HepG2 (cell line): ENCODE measurements around the gene ACVR1C. TPM values are rescaled to one million over a fixed set of nuclear protein-coding genes. Genes with fewer than 3 reads are reported as not detected.

Source experiments
- CBFB ChIP-seq: sonication (generic); formaldehyde crosslinking; IDR thresholded peaks from 2 replicates; pipeline ENCODE4 v1.4.0; 2020; ENCODE audit warnings: missing genetic modification reagents
- HOXA3 ChIP-seq: sonication (generic); formaldehyde crosslinking; IDR thresholded peaks from 2 replicates; pipeline ENCODE4 v1.5.0; 2020; ENCODE audit warnings: missing genetic modification reagents
- HOXD1 ChIP-seq: sonication (generic); formaldehyde crosslinking; IDR thresholded peaks from 2 replicates; pipeline ENCODE4 v1.5.0; 2020; ENCODE audit warnings: missing genetic modification reagents
- IRX3 ChIP-seq: sonication (generic); formaldehyde crosslinking; IDR thresholded peaks from 2 replicates; pipeline ENCODE4 v1.8.1; 2023; ENCODE audit warnings: mild to moderate bottlenecking, low read depth, missing genetic modification reagents, borderline replicate concordance
- MXI1 ChIP-seq: IDR thresholded peaks from 3 replicates; pipeline ENCODE4 v1.6.1; 2012; ENCODE audit warnings: low read depth, low read length, inconsistent platforms, borderline replicate concordance
- RAD21 ChIP-seq: fragments of 450-650 bp; formaldehyde crosslinking; IDR thresholded peaks from 2 replicates; pipeline ENCODE4 v1.5.0; 2020; ENCODE audit warnings: mild to moderate bottlenecking
- SKI ChIP-seq: fragments of 450-650 bp; IDR thresholded peaks from one replicate; pipeline ENCODE4 v1.6.1; 2018; ENCODE audit warnings: mild to moderate bottlenecking; ENCODE audit not compliant: partially characterized antibody
- TCF7 ChIP-seq: sonication (generic); IDR thresholded peaks from 2 replicates; pipeline ENCODE4 v1.6.1; 2016; ENCODE audit warnings: antibody characterized with exemption, low read depth
- ZBTB7A ChIP-seq: sonication (generic); formaldehyde crosslinking; IDR thresholded peaks from 2 replicates; pipeline ENCODE4 v1.8.0; 2022; ENCODE audit warnings: mild to moderate bottlenecking, missing genetic modification reagents
- ZNF644 ChIP-seq: IDR thresholded peaks from 2 replicates; pipeline ENCODE4 v1.6.1; 2016; ENCODE audit warnings: low read depth
- ZSCAN30 ChIP-seq: sonication (generic); formaldehyde crosslinking; IDR thresholded peaks from 2 replicates; pipeline ENCODE4 v1.5.0; 2020; ENCODE audit warnings: mild to moderate bottlenecking, missing genetic modification reagents
- polyA plus RNA-seq, 8 experiments: library from polyadenylated mRNA; depleted of rRNA in 3 of 8; stranded (reverse) in 7 of 8; unstranded in 1 of 8; fragments of >200 nt; fragmentation: Illumina TruSeq in 4 of 8; extraction: Trizol in 4 of 8; gene quantifications; 2 replicates each; pipeline versions ENCODE4 v1.2.1 to v1.2.3, GENCODE V29; 2011 to 2016; ENCODE audit warnings: low read depth in 4 of 8, missing spikeins in 1 of 8, mixed read lengths in 1 of 8; ENCODE audit not compliant: insufficient read depth in 1 of 8
- total RNA-seq, 5 experiments: library from RNA; depleted of rRNA; stranded (reverse); fragments of >200 nt; fragmentation: Illumina TruSeq; extraction: Trizol; gene quantifications; 2 replicates each; pipeline ENCODE4 v1.2.3, GENCODE V29; 2016; ENCODE audit warnings: low read depth in 1 of 5
- TF ChIP-seq, protein P1 (sequence below): sonication (generic); formaldehyde crosslinking; IDR thresholded peaks from 2 replicates; pipeline ENCODE4 v1.4.0; 2020; ENCODE audit warnings: missing genetic modification reagents
- TF ChIP-seq, protein P2 (sequence below): sonication (generic); formaldehyde crosslinking; IDR thresholded peaks from 2 replicates; pipeline ENCODE4 v1.8.0; 2022; ENCODE audit warnings: low read depth, missing genetic modification reagents
- TF ChIP-seq, protein P3 (sequence below): sonication (generic); formaldehyde crosslinking; IDR thresholded peaks from 2 replicates; pipeline ENCODE4 v1.9.0; 2022; ENCODE audit warnings: missing genetic modification reagents, mild to moderate bottlenecking, borderline replicate concordance
- TF ChIP-seq, protein P4 (sequence below): sonication (generic); formaldehyde crosslinking; IDR thresholded peaks from 2 replicates; pipeline ENCODE4 v1.8.0; 2022; ENCODE audit warnings: missing genetic modification reagents, mild to moderate bottlenecking, moderate library complexity, borderline replicate concordance
- TF ChIP-seq, protein P5 (sequence below): sonication (generic); formaldehyde crosslinking; conservative IDR thresholded peaks from 2 replicates; pipeline ENCODE4 v1.8.0; 2022; ENCODE audit warnings: low read depth, missing genetic modification reagents

Gene ACVR1C
- total and polyA plus RNA-seq, 2 of the 13 experiments (the other 11 are each of a cell fraction or from before 2014, with no cell fraction given), result 0.05 to 1.0 TPM

- TF ChIP-seq, protein P1, sequence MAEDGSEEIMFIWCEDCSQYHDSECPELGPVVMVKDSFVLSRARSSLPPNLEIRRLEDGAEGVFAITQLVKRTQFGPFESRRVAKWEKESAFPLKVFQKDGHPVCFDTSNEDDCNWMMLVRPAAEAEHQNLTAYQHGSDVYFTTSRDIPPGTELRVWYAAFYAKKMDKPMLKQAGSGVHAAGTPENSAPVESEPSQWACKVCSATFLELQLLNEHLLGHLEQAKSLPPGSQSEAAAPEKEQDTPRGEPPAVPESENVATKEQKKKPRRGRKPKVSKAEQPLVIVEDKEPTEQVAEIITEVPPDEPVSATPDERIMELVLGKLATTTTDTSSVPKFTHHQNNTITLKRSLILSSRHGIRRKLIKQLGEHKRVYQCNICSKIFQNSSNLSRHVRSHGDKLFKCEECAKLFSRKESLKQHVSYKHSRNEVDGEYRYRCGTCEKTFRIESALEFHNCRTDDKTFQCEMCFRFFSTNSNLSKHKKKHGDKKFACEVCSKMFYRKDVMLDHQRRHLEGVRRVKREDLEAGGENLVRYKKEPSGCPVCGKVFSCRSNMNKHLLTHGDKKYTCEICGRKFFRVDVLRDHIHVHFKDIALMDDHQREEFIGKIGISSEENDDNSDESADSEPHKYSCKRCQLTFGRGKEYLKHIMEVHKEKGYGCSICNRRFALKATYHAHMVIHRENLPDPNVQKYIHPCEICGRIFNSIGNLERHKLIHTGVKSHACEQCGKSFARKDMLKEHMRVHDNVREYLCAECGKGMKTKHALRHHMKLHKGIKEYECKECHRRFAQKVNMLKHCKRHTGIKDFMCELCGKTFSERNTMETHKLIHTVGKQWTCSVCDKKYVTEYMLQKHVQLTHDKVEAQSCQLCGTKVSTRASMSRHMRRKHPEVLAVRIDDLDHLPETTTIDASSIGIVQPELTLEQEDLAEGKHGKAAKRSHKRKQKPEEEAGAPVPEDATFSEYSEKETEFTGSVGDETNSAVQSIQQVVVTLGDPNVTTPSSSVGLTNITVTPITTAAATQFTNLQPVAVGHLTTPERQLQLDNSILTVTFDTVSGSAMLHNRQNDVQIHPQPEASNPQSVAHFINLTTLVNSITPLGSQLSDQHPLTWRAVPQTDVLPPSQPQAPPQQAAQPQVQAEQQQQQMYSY, result 0 out of 2 replicates have a peak, but pooled peaks have one; percentile 37
- TF ChIP-seq, protein P2, sequence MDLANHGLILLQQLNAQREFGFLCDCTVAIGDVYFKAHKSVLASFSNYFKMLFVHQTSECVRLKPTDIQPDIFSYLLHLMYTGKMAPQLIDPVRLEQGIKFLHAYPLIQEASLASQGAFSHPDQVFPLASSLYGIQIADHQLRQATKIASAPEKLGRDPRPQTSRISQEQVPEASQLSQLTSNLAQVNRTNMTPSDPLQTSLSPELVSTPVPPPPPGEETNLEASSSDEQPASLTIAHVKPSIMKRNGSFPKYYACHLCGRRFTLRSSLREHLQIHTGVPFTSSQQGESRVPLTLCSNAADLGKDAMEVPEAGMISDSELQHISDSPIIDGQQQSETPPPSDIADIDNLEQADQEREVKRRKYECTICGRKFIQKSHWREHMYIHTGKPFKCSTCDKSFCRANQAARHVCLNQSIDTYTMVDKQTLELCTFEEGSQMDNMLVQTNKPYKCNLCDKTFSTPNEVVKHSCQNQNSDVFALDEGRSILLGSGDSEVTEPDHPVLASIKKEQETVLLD (CRISPR knock-in tag), result peak; percentile 65; the same call in 1 of the 2 replicates
- TF ChIP-seq, protein P3, sequence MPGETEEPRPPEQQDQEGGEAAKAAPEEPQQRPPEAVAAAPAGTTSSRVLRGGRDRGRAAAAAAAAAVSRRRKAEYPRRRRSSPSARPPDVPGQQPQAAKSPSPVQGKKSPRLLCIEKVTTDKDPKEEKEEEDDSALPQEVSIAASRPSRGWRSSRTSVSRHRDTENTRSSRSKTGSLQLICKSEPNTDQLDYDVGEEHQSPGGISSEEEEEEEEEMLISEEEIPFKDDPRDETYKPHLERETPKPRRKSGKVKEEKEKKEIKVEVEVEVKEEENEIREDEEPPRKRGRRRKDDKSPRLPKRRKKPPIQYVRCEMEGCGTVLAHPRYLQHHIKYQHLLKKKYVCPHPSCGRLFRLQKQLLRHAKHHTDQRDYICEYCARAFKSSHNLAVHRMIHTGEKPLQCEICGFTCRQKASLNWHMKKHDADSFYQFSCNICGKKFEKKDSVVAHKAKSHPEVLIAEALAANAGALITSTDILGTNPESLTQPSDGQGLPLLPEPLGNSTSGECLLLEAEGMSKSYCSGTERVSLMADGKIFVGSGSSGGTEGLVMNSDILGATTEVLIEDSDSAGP (CRISPR knock-in tag), result peak; percentile 65; the same call in 1 of the 2 replicates
- TF ChIP-seq ZSCAN30, result 0 out of 2 replicates have a peak, but pooled peaks have one; percentile 26
- TF ChIP-seq ZNF644 (CRISPR knock-in tag), result 0 out of 2 replicates have a peak, but pooled peaks have one; percentile 19
- TF ChIP-seq HOXD1 (CRISPR knock-in tag), result 0 out of 2 replicates have a peak, but pooled peaks have one; percentile 30
- peak; percentile 70 for TF ChIP-seq RAD21 (CRISPR knock-in tag)
- peak; percentile 47; the same call in 1 of the 2 replicates for TF ChIP-seq HOXA3
- TF ChIP-seq TCF7, result peak; percentile 80
- 0 out of 2 replicates have a peak, but pooled peaks have one; percentile 47 for TF ChIP-seq CBFB (CRISPR knock-in tag)
- TF ChIP-seq SKI, result no peak
- TF ChIP-seq, protein P4, sequence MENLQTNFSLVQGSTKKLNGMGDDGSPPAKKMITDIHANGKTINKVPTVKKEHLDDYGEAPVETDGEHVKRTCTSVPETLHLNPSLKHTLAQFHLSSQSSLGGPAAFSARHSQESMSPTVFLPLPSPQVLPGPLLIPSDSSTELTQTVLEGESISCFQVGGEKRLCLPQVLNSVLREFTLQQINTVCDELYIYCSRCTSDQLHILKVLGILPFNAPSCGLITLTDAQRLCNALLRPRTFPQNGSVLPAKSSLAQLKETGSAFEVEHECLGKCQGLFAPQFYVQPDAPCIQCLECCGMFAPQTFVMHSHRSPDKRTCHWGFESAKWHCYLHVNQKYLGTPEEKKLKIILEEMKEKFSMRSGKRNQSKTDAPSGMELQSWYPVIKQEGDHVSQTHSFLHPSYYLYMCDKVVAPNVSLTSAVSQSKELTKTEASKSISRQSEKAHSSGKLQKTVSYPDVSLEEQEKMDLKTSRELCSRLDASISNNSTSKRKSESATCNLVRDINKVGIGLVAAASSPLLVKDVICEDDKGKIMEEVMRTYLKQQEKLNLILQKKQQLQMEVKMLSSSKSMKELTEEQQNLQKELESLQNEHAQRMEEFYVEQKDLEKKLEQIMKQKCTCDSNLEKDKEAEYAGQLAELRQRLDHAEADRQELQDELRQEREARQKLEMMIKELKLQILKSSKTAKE (CRISPR knock-in tag), result 0 out of 2 replicates have a peak, but pooled peaks have one; percentile 30
- peak; percentile 67; the same call in 1 of the 2 replicates for TF ChIP-seq IRX3 (CRISPR knock-in tag)
- no peak for TF ChIP-seq ZBTB7A (CRISPR knock-in tag)
- TF ChIP-seq MXI1, result 0 out of 3 replicates have a peak, but pooled peaks have one; percentile 17
- TF ChIP-seq, protein P5, sequence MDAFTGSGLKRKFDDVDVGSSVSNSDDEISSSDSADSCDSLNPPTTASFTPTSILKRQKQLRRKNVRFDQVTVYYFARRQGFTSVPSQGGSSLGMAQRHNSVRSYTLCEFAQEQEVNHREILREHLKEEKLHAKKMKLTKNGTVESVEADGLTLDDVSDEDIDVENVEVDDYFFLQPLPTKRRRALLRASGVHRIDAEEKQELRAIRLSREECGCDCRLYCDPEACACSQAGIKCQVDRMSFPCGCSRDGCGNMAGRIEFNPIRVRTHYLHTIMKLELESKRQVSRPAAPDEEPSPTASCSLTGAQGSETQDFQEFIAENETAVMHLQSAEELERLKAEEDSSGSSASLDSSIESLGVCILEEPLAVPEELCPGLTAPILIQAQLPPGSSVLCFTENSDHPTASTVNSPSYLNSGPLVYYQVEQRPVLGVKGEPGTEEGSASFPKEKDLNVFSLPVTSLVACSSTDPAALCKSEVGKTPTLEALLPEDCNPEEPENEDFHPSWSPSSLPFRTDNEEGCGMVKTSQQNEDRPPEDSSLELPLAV, result peak; percentile 85; the same call in 1 of the 2 replicates
Measured at GRCh38 chr2:157628477-157629415, at the start of gene ACVR1C (continued).
